Measurements from ENCODE around the gene RNF151. TPM values are rescaled to one million over a fixed set of nuclear protein-coding genes. Genes with fewer than 3 reads are reported as not detected.

The RNF151 gene
- total RNA-seq, 4 donors from 2014 or later, result not detected

DNA sequence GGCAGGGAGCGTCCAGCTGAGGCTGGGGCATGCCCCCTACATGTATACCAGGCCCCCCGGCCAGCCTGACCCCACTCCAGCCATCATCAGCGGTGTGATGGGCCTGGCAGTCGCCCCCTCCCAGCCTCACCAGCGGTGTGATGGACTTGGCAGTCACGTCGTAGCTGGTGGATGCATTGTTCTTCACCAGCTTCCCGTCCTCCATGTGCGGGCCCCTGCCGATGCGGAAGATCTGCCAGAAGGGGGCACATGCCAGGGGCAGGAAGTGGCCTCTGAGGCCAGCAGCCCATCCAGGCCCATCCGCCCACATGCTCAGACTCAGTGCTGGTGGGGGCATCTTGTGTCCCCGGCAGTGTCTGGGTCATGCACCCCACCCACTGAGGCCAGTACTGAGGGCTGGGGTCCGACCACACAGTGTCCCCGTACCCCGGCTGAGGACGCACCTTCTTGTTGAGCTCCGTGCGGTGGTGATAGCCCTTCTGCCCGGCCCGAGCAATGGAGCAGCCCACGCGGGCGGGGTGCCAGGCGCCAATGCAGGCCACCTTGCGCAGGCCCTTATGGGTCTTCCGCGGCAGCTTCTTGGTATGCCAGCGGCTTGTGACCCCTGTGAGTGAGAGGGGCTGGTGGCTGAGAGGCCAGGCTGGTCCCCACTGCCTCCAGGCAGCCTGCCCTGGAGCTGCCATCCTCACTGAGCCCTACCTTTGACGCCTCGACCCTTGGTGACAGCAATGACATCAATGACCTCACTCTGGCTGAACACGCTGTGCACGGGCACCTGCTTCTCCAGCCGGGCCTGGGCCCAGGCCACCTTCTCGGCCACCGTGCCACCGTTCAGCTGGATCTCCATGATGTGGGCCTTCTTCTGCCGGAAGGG is 19.9 kb upstream of the RNF151 start:
- H3K9me3 ChIP-seq, result no peaks in the 10 kb centered on the region
- H3K4me1 ChIP-seq, result peaks cover 2 to 18% (median 7%) of the 10 kb centered on the region in 3 donors
- no CpG with 5 or more reads among the region's 38 CpGs for WGBS, 2 donors (ENCODE audit: low coverage in 1 of 2)
- H3K4me3 ChIP-seq, result no peak overlapping the region
- ATAC-seq, result no peak
- no peaks in the 10 kb centered on the region for H3K27me3 ChIP-seq
- H3K36me3 ChIP-seq, result no peaks in the 10 kb centered on the region
- TF ChIP-seq POLR2A (IDR thresholded peaks at IDR 0.05) (no peak), POLR2AphosphoS5 (IDR thresholded peaks at IDR 0.05) (no peak), EP300 (IDR thresholded peaks at IDR 0.05) (no peak)
- TF ChIP-seq, protein P1, sequence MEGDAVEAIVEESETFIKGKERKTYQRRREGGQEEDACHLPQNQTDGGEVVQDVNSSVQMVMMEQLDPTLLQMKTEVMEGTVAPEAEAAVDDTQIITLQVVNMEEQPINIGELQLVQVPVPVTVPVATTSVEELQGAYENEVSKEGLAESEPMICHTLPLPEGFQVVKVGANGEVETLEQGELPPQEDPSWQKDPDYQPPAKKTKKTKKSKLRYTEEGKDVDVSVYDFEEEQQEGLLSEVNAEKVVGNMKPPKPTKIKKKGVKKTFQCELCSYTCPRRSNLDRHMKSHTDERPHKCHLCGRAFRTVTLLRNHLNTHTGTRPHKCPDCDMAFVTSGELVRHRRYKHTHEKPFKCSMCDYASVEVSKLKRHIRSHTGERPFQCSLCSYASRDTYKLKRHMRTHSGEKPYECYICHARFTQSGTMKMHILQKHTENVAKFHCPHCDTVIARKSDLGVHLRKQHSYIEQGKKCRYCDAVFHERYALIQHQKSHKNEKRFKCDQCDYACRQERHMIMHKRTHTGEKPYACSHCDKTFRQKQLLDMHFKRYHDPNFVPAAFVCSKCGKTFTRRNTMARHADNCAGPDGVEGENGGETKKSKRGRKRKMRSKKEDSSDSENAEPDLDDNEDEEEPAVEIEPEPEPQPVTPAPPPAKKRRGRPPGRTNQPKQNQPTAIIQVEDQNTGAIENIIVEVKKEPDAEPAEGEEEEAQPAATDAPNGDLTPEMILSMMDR (IDR thresholded peaks at IDR 0.05), result no peak
- H3K27ac ChIP-seq, result no peak overlapping the region

DNA sequence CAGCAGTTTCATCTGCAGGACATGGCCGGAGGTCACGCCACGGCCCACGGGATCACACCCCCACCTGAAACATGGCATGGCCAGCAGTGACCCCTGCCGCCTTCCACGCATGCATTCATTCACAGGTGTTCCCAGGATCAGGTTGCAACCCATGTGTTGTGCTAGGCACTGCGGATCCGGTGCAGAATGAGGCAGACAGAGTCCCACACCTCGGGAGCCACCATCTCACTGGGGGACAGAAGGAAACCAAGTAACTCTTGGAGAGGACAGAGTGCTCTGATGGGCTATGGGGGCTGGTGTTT is 19.3 kb upstream of the RNF151 start:
- Histone ChIP-seq H3K36me3 (no peaks in the 10 kb centered on the region), H3K27me3 (no peaks in the 10 kb centered on the region), H3K27ac (no peak overlapping the region), H3K9me3 (no peaks in the 10 kb centered on the region), H3K4me3 (no peak overlapping the region), H3K4me1 (peaks cover 0 to 12% (median 3%) of the 10 kb centered on the region in 3 donors)
- WGBS, 2 donors (ENCODE audit: low coverage in 1 of 2), result no CpG with 5 or more reads among the region's 9 CpGs
- no peak for ATAC-seq
- TF ChIP-seq EP300 (IDR thresholded peaks at IDR 0.05) (no peak), POLR2AphosphoS5 (IDR thresholded peaks at IDR 0.05) (no peak), POLR2A (IDR thresholded peaks at IDR 0.05) (no peak)
- TF ChIP-seq, protein P1 (IDR thresholded peaks at IDR 0.05), result no peak

DNA sequence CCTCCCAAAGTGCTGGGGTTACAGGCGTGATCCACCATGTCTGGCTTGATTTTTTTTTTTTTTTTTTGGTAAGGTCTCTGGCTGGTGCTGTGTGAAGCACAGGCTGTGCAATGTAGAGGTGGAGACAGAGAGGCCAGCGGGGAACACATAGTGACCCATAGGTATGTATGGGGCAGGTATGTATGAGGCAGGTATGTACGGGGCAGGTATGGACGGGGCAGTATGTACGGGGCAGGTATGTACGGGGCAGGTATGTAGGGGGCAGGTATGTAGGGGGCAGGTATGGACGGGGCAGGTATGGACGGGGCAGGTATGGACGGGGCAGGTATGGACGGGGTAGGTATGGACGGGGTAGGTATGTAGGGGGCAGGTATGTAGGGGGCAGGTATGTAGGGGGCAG is 17.1 kb upstream of the RNF151 start:
- 80 to 85% methylated on average over 1 to 5 of the region's 11 CpGs for WGBS, 2 donors (ENCODE audit: low coverage in 1 of 2)
- Histone ChIP-seq H3K4me1 (no peaks in the 10 kb centered on the region), H3K36me3 (no peaks in the 10 kb centered on the region), H3K27ac (no peak overlapping the region), H3K4me3 (no peak overlapping the region), H3K27me3 (no peaks in the 10 kb centered on the region), H3K9me3 (no peaks in the 10 kb centered on the region)
- TF ChIP-seq POLR2A (IDR thresholded peaks at IDR 0.05) (no peak), EP300 (IDR thresholded peaks at IDR 0.05) (no peak)
- TF ChIP-seq, protein P1 (IDR thresholded peaks at IDR 0.05), result no peak
- no peak for ATAC-seq

DNA sequence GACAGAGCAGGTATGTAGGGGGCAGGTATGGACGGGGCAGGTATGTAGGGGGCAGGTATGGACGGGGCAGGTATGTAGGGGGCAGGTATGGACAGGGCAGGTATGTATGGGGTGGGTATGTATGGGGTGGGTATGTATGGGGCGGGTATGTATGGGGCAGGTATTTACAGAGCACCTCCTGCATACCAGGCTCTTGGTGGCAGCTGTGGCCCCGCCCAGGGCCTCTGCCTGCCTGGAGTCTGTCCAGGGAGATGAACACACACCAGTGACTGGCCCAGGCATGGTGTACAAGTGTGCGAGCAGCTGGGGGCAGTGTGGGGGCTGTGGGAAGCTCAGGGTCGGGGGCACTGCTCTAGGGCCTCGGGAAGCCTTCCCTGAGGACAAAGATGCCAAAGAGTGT is 16.6 kb upstream of the RNF151 start:
- TF ChIP-seq POLR2A (IDR thresholded peaks at IDR 0.05) (no peak), EP300 (IDR thresholded peaks at IDR 0.05) (no peak), POLR2AphosphoS5 (IDR thresholded peaks at IDR 0.05) (no peak)
- TF ChIP-seq, protein P1 (IDR thresholded peaks at IDR 0.05), result no peak
- H3K4me3 ChIP-seq, result no peak overlapping the region
- ATAC-seq, result no peak
- WGBS, 2 donors (ENCODE audit: low coverage in 1 of 2), result 40 to 73% methylated on average over 1 to 4 of the region's 7 CpGs
- H3K4me1 ChIP-seq, result no peaks in the 10 kb centered on the region
- no peaks in the 10 kb centered on the region for H3K36me3 ChIP-seq
- H3K27ac ChIP-seq, result no peak overlapping the region
- H3K9me3 ChIP-seq, result no peaks in the 10 kb centered on the region
- H3K27me3 ChIP-seq, result no peaks in the 10 kb centered on the region

DNA sequence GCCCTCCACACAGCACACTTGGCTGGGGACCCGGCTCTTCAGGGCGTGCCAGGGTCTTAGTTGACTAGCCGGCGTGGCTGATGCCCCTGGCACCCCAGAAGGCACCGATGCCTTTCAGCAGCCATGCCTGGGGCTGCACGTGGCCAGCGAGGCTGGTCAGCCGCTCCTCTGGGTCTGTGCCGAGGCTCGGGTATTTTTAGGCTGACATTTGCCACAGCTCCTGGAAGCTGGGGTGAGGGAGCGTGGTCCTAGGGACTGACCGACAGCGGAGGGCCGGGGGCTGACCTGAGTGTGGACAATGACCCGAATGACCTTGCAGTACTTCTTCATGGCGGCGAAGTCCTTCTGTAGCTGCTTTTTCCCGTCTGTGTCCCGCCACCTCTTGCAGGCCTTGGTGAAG is 16.1 kb upstream of the RNF151 start:
- no peak for ATAC-seq
- Histone ChIP-seq H3K4me3 (no peak overlapping the region), H3K36me3 (no peaks in the 10 kb centered on the region), H3K4me1 (no peaks in the 10 kb centered on the region), H3K27me3 (no peaks in the 10 kb centered on the region), H3K9me3 (no peaks in the 10 kb centered on the region), H3K27ac (no peak overlapping the region)
- WGBS, 2 donors (ENCODE audit: low coverage in 1 of 2), result 86% methylated on average over 4 of the region's 19 CpGs; no CpG with 5 or more reads in 1 of the 2 donors
- TF ChIP-seq, protein P1 (IDR thresholded peaks at IDR 0.05), result no peak
- TF ChIP-seq EP300 (IDR thresholded peaks at IDR 0.05) (no peak), POLR2AphosphoS5 (IDR thresholded peaks at IDR 0.05) (no peak), POLR2A (IDR thresholded peaks at IDR 0.05) (no peak)
